Mucosa of descending colon (tissue), 3 donors: ENCODE measurements around the gene PLEKHA5. TPM values are rescaled to one million over a fixed set of nuclear protein-coding genes. Genes with fewer than 3 reads are reported as not detected.

Experiments used
- ATAC-seq: fragments of 200-7000 bp; cut with Tn5 transposase; one replicate; pipeline ENCODE4 v1.9.1; 2020; ENCODE audit warnings: mild to moderate bottlenecking, moderate library complexity
- DNase-seq, 3 donors: peaks; one replicate each; pipeline ENCODE4 v3.0.0-alpha.2; 2020
- H3K36me3 ChIP-seq: fragments of 200-600 bp; one replicate; pipeline ENCODE4 v1.8.0; 2021; ENCODE audit warnings: low read depth, mild to moderate bottlenecking
- H3K4me1 ChIP-seq: fragments of 200-600 bp; one replicate; pipeline ENCODE4 v1.8.0; 2021; ENCODE audit warnings: low read depth, mild to moderate bottlenecking
- H3K4me3 ChIP-seq: fragments of 200-600 bp; one replicate; pipeline ENCODE4 v1.8.0; 2021; ENCODE audit warnings: mild to moderate bottlenecking
- H3K9me3 ChIP-seq: fragments of 200-600 bp; one replicate; pipeline ENCODE4 v1.8.0; 2021; ENCODE audit warnings: mild to moderate bottlenecking
- CTCF ChIP-seq: fragments of 200-600 bp; IDR thresholded peaks from one replicate; pipeline ENCODE4 v1.8.0; 2022; ENCODE audit warnings: antibody characterized with exemption, mild to moderate bottlenecking
- intact Hi-C, 2 donors: fragments of 100-400 bp; cut with DNase I in 1 of 2; cut with micrococcal nuclease in 1 of 2; formaldehyde crosslinking; loops; one replicate each; pipeline versions ENCODE4 v1.11.0 to v1.11.1; 2022; cut with DNase I, micrococcal nuclease
- total RNA-seq, 3 donors: library from RNA; stranded (reverse); fragmentation: NEBNext Ultra II Directional in 2 of 3; extraction: Animal tissue kit (Norgen Biotek cat#: 25700) in 2 of 3; gene quantifications; one replicate each; pipeline versions ENCODE4 v1.2.1 to v1.2.4, GENCODE V29; 2021 to 2023
- donor health status: DM: no; HTN: no; CAD: no; lungs with moderate emphysema.
- donor health status: DM: no; HTN: no; CAD: no.
- donor health status: DM: no; HTN: yes; CAD: no.

The PLEKHA5 gene
- total RNA-seq, 3 donors from 2014 or later, result 29.6 to 47.9 (median 36.5) TPM

- no peak for DNase-seq
- no peak for TF ChIP-seq CTCF
- no peak for ATAC-seq
- Histone ChIP-seq H3K4me3 (no peak overlapping the region), H3K36me3 (no peaks in the 10 kb centered on the region), H3K9me3 (no peaks in the 10 kb centered on the region), H3K4me1 (peaks cover 8% of the 10 kb centered on the region)
- intact Hi-C loops, result no loop called here
These were observed 19.3 kb downstream of the PLEKHA5 start for GRCh38 chr12:19148860-19149259.

- no peak for ATAC-seq
These were observed 20.9 kb downstream of the PLEKHA5 start for GRCh38 chr12:19150273-19150900.

GRCh38 chr12:19151298-19151697 lies 21.8 kb downstream of the PLEKHA5 start:
- no peak for TF ChIP-seq CTCF
- intact Hi-C loops, result no loop called here
- Histone ChIP-seq H3K9me3 (no peaks in the 10 kb centered on the region), H3K4me3 (no peak overlapping the region), H3K36me3 (no peaks in the 10 kb centered on the region), H3K4me1 (no peaks in the 10 kb centered on the region)
- ATAC-seq, result no peak
- DNase-seq, result no peak

More at GRCh38 chr12:19150273-19150900, 20.9 kb downstream of the PLEKHA5 start:
- intact Hi-C loops, result no loop called here
- no peak for TF ChIP-seq CTCF
- no peak for DNase-seq
- Histone ChIP-seq H3K9me3 (no peaks in the 10 kb centered on the region), H3K4me3 (no peak overlapping the region), H3K36me3 (no peaks in the 10 kb centered on the region), H3K4me1 (peaks cover 2% of the 10 kb centered on the region)

GRCh38 chr12:19153396-19153795 lies 23.9 kb downstream of the PLEKHA5 start:
- no peaks in the 10 kb centered on the region for H3K4me1 ChIP-seq
- intact Hi-C loops, result no loop called here

GRCh38 chr12:19154686-19155085 lies 25.2 kb downstream of the PLEKHA5 start:
- H3K4me3 ChIP-seq, result no peak overlapping the region
- DNase-seq, result no peak
- no peaks in the 10 kb centered on the region for H3K36me3 ChIP-seq
- H3K4me1 ChIP-seq, result no peaks in the 10 kb centered on the region
- intact Hi-C loops, result no loop called here
- H3K9me3 ChIP-seq, result no peaks in the 10 kb centered on the region
- TF ChIP-seq CTCF, result no peak
- ATAC-seq, result no peak

More at GRCh38 chr12:19153396-19153795, 23.9 kb downstream of the PLEKHA5 start:
- ATAC-seq, result no peak
- no peaks in the 10 kb centered on the region for H3K9me3 ChIP-seq
- no peak for DNase-seq
- no peaks in the 10 kb centered on the region for H3K36me3 ChIP-seq
- H3K4me3 ChIP-seq, result no peak overlapping the region
- TF ChIP-seq CTCF, result no peak
